Keratinocyte (primary cell): ENCODE results near the gene URM1. TPM values are rescaled to one million over a fixed set of nuclear protein-coding genes. Genes with fewer than 3 reads are reported as not detected.

Source experiments
- DNase-seq: peaks from one replicate; pipeline ENCODE4 v3.0.0-alpha.2; 2011; ENCODE audit warnings: low read depth, missing footprints, low spot score
- FAIRE-seq: peaks from 2 replicates; lab custom pipeline; 2011; peaks lifted over from hg19 to GRCh38; lab: Jason Lieb, UNC
- H2AFZ ChIP-seq: 2 replicates; pipeline ENCODE4 v1.6.0; 2012; ENCODE audit warnings: low read length, control low read depth, inconsistent platforms; ENCODE audit not compliant: control insufficient read depth
- H3K27ac ChIP-seq: 2 replicates; pipeline ENCODE4 v1.5.1; 2011; ENCODE audit warnings: low read length; ENCODE audit not compliant: control insufficient read depth, insufficient read depth
- H3K27me3 ChIP-seq: 3 replicates; pipeline ENCODE4 v1.6.0; 2011; ENCODE audit warnings: low read length; ENCODE audit not compliant: control insufficient read depth, insufficient read depth; ENCODE audit errors: extremely low read depth
- H3K36me3 ChIP-seq, 2 experiments: 2 replicates in 1 of 2; 3 replicates in 1 of 2; pipeline ENCODE4 v1.5.1; 2011; ENCODE audit warnings: low read length in 2 of 2, mild to moderate bottlenecking in 1 of 2; ENCODE audit not compliant: control insufficient read depth in 2 of 2, insufficient read depth in 2 of 2; ENCODE audit errors: extremely low read depth in 1 of 2
- H3K4me1 ChIP-seq: 3 replicates; pipeline ENCODE4 v1.5.1; 2011; ENCODE audit warnings: low read length; ENCODE audit not compliant: control insufficient read depth, insufficient read depth; ENCODE audit errors: extremely low read depth
- H3K4me2 ChIP-seq: 3 replicates; pipeline ENCODE4 v1.6.0; 2011; ENCODE audit warnings: low read depth, low read length; ENCODE audit not compliant: control insufficient read depth, insufficient read depth; ENCODE audit errors: extremely low read depth
- H3K4me3 ChIP-seq, 3 experiments: fragments of 200-600 bp in 1 of 3; sonication (generic) in 1 of 3; 2 replicates in 2 of 3; 3 replicates in 1 of 3; pipeline ENCODE4 v1.5.1; 2011 to 2016; ENCODE audit warnings: low read length in 3 of 3, mild to moderate bottlenecking in 3 of 3, control low read depth in 2 of 3, inconsistent platforms in 1 of 3, low read depth in 1 of 3, mixed read lengths in 1 of 3, mixed run types in 1 of 3, moderate library complexity in 1 of 3; ENCODE audit not compliant: control insufficient read depth in 2 of 3, insufficient read depth in 2 of 3; ENCODE audit errors: extremely low read depth in 1 of 3
- H3K79me2 ChIP-seq: 2 replicates; pipeline ENCODE4 v1.6.0; 2012; ENCODE audit warnings: low read length; ENCODE audit not compliant: control insufficient read depth, insufficient read depth
- H3K9ac ChIP-seq: 3 replicates; pipeline ENCODE4 v1.6.0; 2011; ENCODE audit warnings: low read length; ENCODE audit not compliant: control insufficient read depth, insufficient read depth; ENCODE audit errors: extremely low read depth
- H3K9me1 ChIP-seq: 3 replicates; pipeline ENCODE4 v1.6.0; 2011; ENCODE audit warnings: low read length; ENCODE audit not compliant: control insufficient read depth, insufficient read depth; ENCODE audit errors: extremely low read depth
- H3K9me3 ChIP-seq: 2 replicates; pipeline ENCODE4 v1.5.1; 2012; ENCODE audit warnings: low read depth, low read length; ENCODE audit not compliant: control insufficient read depth
- H4K20me1 ChIP-seq: 3 replicates; pipeline ENCODE4 v1.6.0; 2011; ENCODE audit warnings: low read length; ENCODE audit not compliant: control insufficient read depth, insufficient read depth; ENCODE audit errors: extremely low read depth
- CTCF ChIP-seq, 3 experiments: IDR thresholded peaks in 1 of 3; conservative IDR thresholded peaks in 1 of 3; optimal IDR thresholded peaks in 1 of 3; 2 replicates in 2 of 3; 3 replicates in 1 of 3; pipeline versions ENCODE3 to v1.5.1; 2011; ENCODE audit warnings: low read length in 3 of 3, mild to moderate bottlenecking in 3 of 3, moderate library complexity in 2 of 3, control low read depth in 1 of 3, inconsistent platforms in 1 of 3; ENCODE audit not compliant: insufficient read depth in 2 of 3; ENCODE audit errors: extremely low read depth in 1 of 3
- EZH2 ChIP-seq: IDR thresholded peaks from one replicate; pipeline ENCODE4 v1.6.1; 2012; ENCODE audit warnings: inconsistent platforms, mild to moderate bottlenecking, low read length, moderate library complexity
- dilution Hi-C: fragments of 300-500 bp; cut with MboI; formaldehyde crosslinking; loops from one replicate; pipeline ENCODE4 v1.7.0; 2020; ENCODE audit warnings: low sequenced_read_pairs; ENCODE audit not compliant: extremely low pct_ligation_motif_present
- polyA plus RNA-seq, 5 experiments: library from polyadenylated mRNA; depleted of rRNA in 3 of 5; stranded (reverse) in 3 of 5; stranded (forward) in 1 of 5; unstranded in 1 of 5; fragments of >200 nt; gene quantifications; 1 replicate in 1 of 5; 2 replicates in 3 of 5; 3 replicates in 1 of 5; pipeline versions ENCODE4 v1.2.1 to v1.2.3, GENCODE V29; 2011 to 2012; ENCODE audit warnings: missing spikeins in 2 of 5, low read depth in 1 of 5, low replicate concordance in 1 of 5

URM1 gene
- polyA plus RNA-seq, 1 donor (not counting 4 experiments of a cell fraction or from before 2014, with no cell fraction given): 29.1 TPM

GRCh38 chr9:128439273-128439672, 68.1 kb downstream of the URM1 start:
- no peak overlapping the region for H3K4me2 ChIP-seq
- H4K20me1 ChIP-seq: no peaks in the 10 kb centered on the region
- no peaks in the 10 kb centered on the region for H3K9me1 ChIP-seq
- H3K4me3 ChIP-seq: no peak overlapping the region
- H3K27me3 ChIP-seq: no peaks in the 10 kb centered on the region
- no peaks in the 10 kb centered on the region for H3K9me3 ChIP-seq
- peaks cover 0 to 6% of the 10 kb centered on the region in 2 experiments for H3K36me3 ChIP-seq
- H3K9ac ChIP-seq: no peak overlapping the region
- dilution Hi-C loops: no loop called here
- H3K79me2 ChIP-seq: no peaks in the 10 kb centered on the region
- FAIRE-seq (no peak), DNase-seq (no peak)
- H2AFZ ChIP-seq: no peak overlapping the region
- TF ChIP-seq CTCF (optimal IDR thresholded peaks at IDR 0.05 in 1 of 3, IDR thresholded peaks at IDR 0.05 in 1 of 3, conservative IDR thresholded peaks at IDR 0.05 in 1 of 3; ENCODE audit: extremely low read depth in 1 of 3, insufficient read depth in 2 of 3, low read length in 3 of 3) (no peak), EZH2 (no peak)
- H3K27ac ChIP-seq: no peak overlapping the region
- no peaks in the 10 kb centered on the region for H3K4me1 ChIP-seq

Other genes with a start within 250 kb of the URM1 start
- 61.3 to 71.3 TPM (median 68.7 TPM) in 3 replicates for gene PTGES2, start 243.6 kb upstream of the URM1 start, polyA plus RNA-seq
- gene LCN2, start 221.9 kb upstream of the URM1 start, polyA plus RNA-seq: 28.9 to 77.4 TPM (median 67.4 TPM) in 3 replicates
- gene BBLN, start 211.1 kb upstream of the URM1 start, polyA plus RNA-seq: 35.9 to 89.0 TPM (median 50.9 TPM) in 3 replicates
- gene CIZ1, start 179.8 kb upstream of the URM1 start, polyA plus RNA-seq: 23.5 to 30.9 TPM (median 28.1 TPM) in 3 replicates
- 0.25 to 0.34 TPM (median 0.31 TPM) in 3 replicates for gene DNM1, start 168.0 kb upstream of the URM1 start, polyA plus RNA-seq
- 31.9 to 48.8 TPM (median 41.6 TPM) in 3 replicates for gene GOLGA2, start 95.4 kb upstream of the URM1 start, polyA plus RNA-seq
- 35.9 to 39.4 TPM (median 38.4 TPM) in 3 replicates for gene SWI5, start 95.1 kb upstream of the URM1 start, polyA plus RNA-seq
- gene TRUB2, start 48.9 kb upstream of the URM1 start, polyA plus RNA-seq: 15.5 to 25.8 TPM (median 17.2 TPM) in 3 replicates
- 32.6 to 39.8 TPM (median 33.4 TPM) in 3 replicates for gene COQ4, start 48.5 kb upstream of the URM1 start, polyA plus RNA-seq
- 17.3 to 30.2 TPM (median 21.4 TPM) in 3 replicates for gene SLC27A4, start 30.8 kb upstream of the URM1 start, polyA plus RNA-seq
- gene CERCAM, start 49.5 kb downstream of the URM1 start, polyA plus RNA-seq: 15.9 to 39.7 TPM (median 25.9 TPM) in 3 replicates
- gene ODF2, start 84.6 kb downstream of the URM1 start, polyA plus RNA-seq: 6.6 to 16.3 TPM (median 14.0 TPM) in 3 replicates
- gene GLE1, start 133.3 kb downstream of the URM1 start, polyA plus RNA-seq: 22.2 to 28.3 TPM (median 24.4 TPM) in 3 replicates
- gene SPTAN1, start 181.2 kb downstream of the URM1 start, polyA plus RNA-seq: 98.7 to 112 TPM (median 101 TPM) in 3 replicates